HEK293T (cell line): ENCODE measurements around the gene MROH2A.
"Not testable (repeated sequence)": the region's sequence is repeated elsewhere in the genome, so short reads cannot be mapped to it uniquely, and the experiment has no call there.

ENCODE experiments used
- BHLHE40 ChIP-seq: fragments of 450-650 bp; IDR thresholded peaks from 2 replicates; pipeline ENCODE4 v1.6.1; 2016; ENCODE audit warnings: mild to moderate bottlenecking, moderate library complexity, borderline replicate concordance
- FOXA1 ChIP-seq: fragments of 450-650 bp; IDR thresholded peaks from 2 replicates; pipeline ENCODE4 v1.6.1; 2016; ENCODE audit warnings: mild to moderate bottlenecking
- HDGF ChIP-seq: fragments of 450-650 bp; IDR thresholded peaks from 2 replicates; pipeline ENCODE4 v1.6.1; 2017; ENCODE audit warnings: antibody characterized with exemption, borderline replicate concordance
- L3MBTL2 ChIP-seq: fragments of 450-650 bp; conservative IDR thresholded peaks from 2 replicates; pipeline ENCODE4 v1.6.1; 2016; ENCODE audit warnings: mild to moderate bottlenecking

DNA sequence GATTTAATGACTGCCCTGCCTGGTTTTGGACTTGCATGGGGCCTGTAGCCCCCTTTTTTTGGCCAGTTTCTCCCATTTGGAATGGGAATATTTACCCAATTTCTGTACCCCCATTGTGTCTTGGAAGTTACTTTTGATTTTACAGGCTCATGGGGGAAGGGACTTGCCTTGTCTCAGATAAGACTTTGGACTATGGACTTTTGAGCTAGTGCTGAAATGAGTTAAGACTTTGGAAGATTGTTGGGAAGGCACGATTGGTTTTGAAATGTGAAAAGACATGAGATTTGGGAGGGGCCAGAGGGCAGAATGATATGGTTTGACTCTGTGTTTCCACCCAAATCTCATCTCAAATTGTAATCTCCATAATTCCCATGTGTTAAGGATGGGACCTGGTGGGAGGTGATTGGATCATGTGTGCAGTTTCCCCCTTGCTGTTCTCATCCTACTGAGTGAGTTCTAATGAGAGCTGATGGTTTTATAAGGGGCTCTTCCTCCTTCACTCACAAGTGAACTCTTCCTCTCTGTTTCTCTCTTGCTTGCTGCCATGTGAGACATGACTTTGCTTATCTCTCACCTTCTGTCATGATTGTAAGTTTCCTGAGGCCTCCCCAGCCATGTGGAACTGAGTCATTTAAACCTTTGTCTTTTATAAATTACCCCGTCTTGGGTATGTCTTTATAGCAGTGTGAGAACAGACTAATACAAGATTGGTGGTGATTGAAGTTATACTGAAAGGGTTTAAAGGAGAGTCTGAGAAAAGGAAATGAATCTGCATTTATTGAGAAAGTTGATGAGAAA is 26.7 kb upstream of the MROH2A start:
- not testable (repeated sequence) for TF ChIP-seq FOXA1, BHLHE40, L3MBTL2, HDGF
